Right lung (tissue), 5 donors: ENCODE measurements around the gene RHOT2. TPM values are rescaled to one million over a fixed set of nuclear protein-coding genes. Genes with fewer than 3 reads are reported as not detected.

Source experiments
- polyA plus RNA-seq, 5 donors: library from polyadenylated mRNA; unstranded; fragments of 120-200 nt; gene quantifications; one replicate each; pipeline versions ENCODE4 v1.2.1 to v1.2.3, GENCODE V29; 2013; ENCODE audit warnings: inconsistent platforms in 1 of 5, low replicate concordance in 1 of 5; ENCODE audit not compliant: insufficient read length in 5 of 5, insufficient read depth in 1 of 5

The RHOT2 gene
- polyA plus RNA-seq, 5 donors, result 47.5 to 119 (median 70.3) TPM

Other genes starting within 250 kb of the RHOT2 start
- gene RAB11FIP3, start 242.5 kb upstream of the RHOT2 start, polyA plus RNA-seq, result 10 to 100 TPM; 42.7 to 56.7 (median 51.9) TPM
- gene CAPN15, start 140.4 kb upstream of the RHOT2 start, polyA plus RNA-seq, result 10 to 100 TPM; 13.0 to 39.5 (median 20.8) TPM
- under 1 TPM in 1 of 5 donors, not detected in 4; 0.07 TPM for gene PRR35, start 107.7 kb upstream of the RHOT2 start, polyA plus RNA-seq
- gene NHLRC4, start 101.1 kb upstream of the RHOT2 start, polyA plus RNA-seq, result 1 to 10 TPM; 1.5 to 4.9 (median 2.9) TPM
- gene PIGQ, start 98.2 kb upstream of the RHOT2 start, polyA plus RNA-seq, result 10 to 100 TPM; 28.8 to 48.1 (median 35.6) TPM
- 10 to 100 TPM; 15.3 to 33.7 (median 22.9) TPM for gene RAB40C, start 78.1 kb upstream of the RHOT2 start, polyA plus RNA-seq
- gene WFIKKN1, start 37.1 kb upstream of the RHOT2 start, polyA plus RNA-seq, result 1 to 10 TPM in 1 of 5 donors, under 1 TPM in 4; 0.20 to 1.2 (median 0.36) TPM
- gene METTL26, start 31.8 kb upstream of the RHOT2 start, polyA plus RNA-seq, result 10 to 100 TPM; 37.9 to 74.1 (median 49.3) TPM
- gene MCRIP2, start 26.3 kb upstream of the RHOT2 start, polyA plus RNA-seq, result 10 to 100 TPM in 3 of 5 donors, 1 to 10 TPM in 2; 6.0 to 16.9 (median 10.4) TPM
- gene WDR90, start 18.8 kb upstream of the RHOT2 start, polyA plus RNA-seq, result 10 to 100 TPM; 31.5 to 52.8 (median 39.5) TPM
- 1 to 10 TPM in 2 of 5 donors, under 1 TPM in 3; 0.38 to 1.8 (median 0.81) TPM for gene RHBDL1, start 7.5 kb downstream of the RHOT2 start, polyA plus RNA-seq
- 100 to 1,000 TPM in 2 of 5 donors, 10 to 100 TPM in 3; 83.8 to 142 (median 96.2) TPM for gene STUB1, start 12.3 kb downstream of the RHOT2 start, polyA plus RNA-seq
- 10 to 100 TPM; 39.5 to 69.5 (median 43.3) TPM for gene JMJD8, start 16.2 kb downstream of the RHOT2 start, polyA plus RNA-seq
- 10 to 100 TPM in 3 of 5 donors, 1 to 10 TPM in 2; 7.4 to 15.3 (median 11.7) TPM for gene WDR24, start 22.3 kb downstream of the RHOT2 start, polyA plus RNA-seq
- under 1 TPM; 0.30 to 0.75 (median 0.59) TPM for gene FBXL16, start 37.7 kb downstream of the RHOT2 start, polyA plus RNA-seq
- 10 to 100 TPM in 3 of 5 donors, 1 to 10 TPM in 2; 6.7 to 44.0 (median 10.8) TPM for gene METRN, start 47.0 kb downstream of the RHOT2 start, polyA plus RNA-seq
- gene ANTKMT, start 53.0 kb downstream of the RHOT2 start, polyA plus RNA-seq, result 10 to 100 TPM in 3 of 5 donors, 1 to 10 TPM in 2; 5.3 to 22.5 (median 10.8) TPM
- gene CCDC78, start 58.3 kb downstream of the RHOT2 start, polyA plus RNA-seq, result 10 to 100 TPM in 1 of 5 donors, 1 to 10 TPM in 4; 1.3 to 13.0 (median 6.3) TPM
- 1 to 10 TPM; 2.1 to 7.3 (median 3.5) TPM for gene HAGHL, start 59.0 kb downstream of the RHOT2 start, polyA plus RNA-seq
- gene CIAO3, start 72.9 kb downstream of the RHOT2 start, polyA plus RNA-seq, result 10 to 100 TPM; 16.2 to 25.7 (median 16.8) TPM
- gene MSLN, start 92.6 kb downstream of the RHOT2 start, polyA plus RNA-seq, result 10 to 100 TPM in 4 of 5 donors, 1 to 10 TPM in 1; 9.5 to 33.2 (median 18.5) TPM
- gene RPUSD1, start 120.2 kb downstream of the RHOT2 start, polyA plus RNA-seq, result 10 to 100 TPM in 3 of 5 donors, 1 to 10 TPM in 2; 8.3 to 19.2 (median 10.4) TPM
- gene CHTF18, start 120.5 kb downstream of the RHOT2 start, polyA plus RNA-seq, result 10 to 100 TPM; 16.8 to 31.0 (median 25.2) TPM
- gene GNG13, start 132.6 kb downstream of the RHOT2 start, polyA plus RNA-seq, result under 1 TPM in 1 of 5 donors, not detected in 4; 0.10 TPM